A549 (cell line): Measurements from ENCODE around the gene IHH. TPM values are rescaled to one million over a fixed set of nuclear protein-coding genes. Genes with fewer than 3 reads are reported as not detected.

Experiments
- ATAC-seq, 2 experiments: fragments of 200-7000 bp in 1 of 2; fragments of >200 bp in 1 of 2; cut with Nextera tagmentation in 1 of 2; cut with Tn5 transposase in 1 of 2; 3 replicates each; pipeline versions ENCODE4 v1.8.0 to v1.9.1; 2018 to 2020; ENCODE audit warnings: mild to moderate bottlenecking in 1 of 2, moderate library complexity in 1 of 2
- CTCF ChIA-PET: fragments of 300-600 bp; sonication (Branson Sonifier 250); formaldehyde crosslinking; extraction: SDS; loops from one replicate; lab custom pipeline; 2021; ENCODE audit warnings: antibody characterized with exemption, inconsistent platforms; lab: Yijun Ruan, JAX
- POLR2A ChIA-PET: fragments of 350-600 bp; formaldehyde crosslinking; extraction: SDS; loops from one replicate; lab custom pipeline; 2021; ENCODE audit warnings: antibody characterized with exemption, inconsistent platforms; lab: Yijun Ruan, JAX
- DNase-seq, 2 experiments: peaks; one replicate each; pipeline versions ENCODE4 v3.0.0 to v3.0.0-alpha.2; 2011 to 2016; ENCODE audit warnings: low read depth in 1 of 2, low spot score in 1 of 2
- FAIRE-seq: peaks from 2 replicates; lab custom pipeline; 2011; peaks lifted over from hg19 to GRCh38; lab: Jason Lieb, UNC
- H3K27ac ChIP-seq, 2 experiments: fragments of >200 bp; sonication (Bioruptor Twin); formaldehyde crosslinking; 3 replicates each; pipeline ENCODE4 v1.5.1; 2016 to 2017
- H3K4me1 ChIP-seq: fragments of >200 bp; sonication (Bioruptor Twin); formaldehyde crosslinking; 3 replicates; pipeline ENCODE4 v1.6.1; 2016
- H3K4me2 ChIP-seq: fragments of >200 bp; sonication (Bioruptor Twin); formaldehyde crosslinking; 3 replicates; pipeline ENCODE4 v1.6.1; 2016
- H3K4me3 ChIP-seq: fragments of >200 bp; sonication (Bioruptor Twin); formaldehyde crosslinking; 3 replicates; pipeline ENCODE4 v1.5.1; 2016
- H3K9me3 ChIP-seq: fragments of >200 bp; sonication (Bioruptor Twin); formaldehyde crosslinking; 3 replicates; pipeline ENCODE4 v1.6.1; 2016
- CBX8 ChIP-seq: fragments of 200-600 bp; sonication (generic); IDR thresholded peaks from 2 replicates; pipeline ENCODE4 v1.6.1; 2016
- CEBPB ChIP-seq, 2 experiments: fragments of >200 bp in 1 of 2; sonication (Bioruptor Twin) in 1 of 2; formaldehyde crosslinking in 1 of 2; IDR thresholded peaks; 2 replicates each; pipeline ENCODE4 v1.6.1; 2012 to 2016
- HEYL ChIP-seq: fragments of 250-450 bp; sonication (Bioruptor Pico); IDR thresholded peaks from 2 replicates; pipeline ENCODE4 v1.8.0; 2021; ENCODE audit warnings: mild to moderate bottlenecking, moderate library complexity
- HOXB5 ChIP-seq: fragments of 250-450 bp; sonication (Bioruptor Pico); IDR thresholded peaks from 2 replicates; pipeline ENCODE4 v1.5.0; 2020; ENCODE audit warnings: mild to moderate bottlenecking, moderate library complexity
- KDM5A ChIP-seq: fragments of 200-600 bp; sonication (generic); IDR thresholded peaks from 2 replicates; pipeline ENCODE4 v1.6.1; 2016; ENCODE audit warnings: antibody characterized with exemption, mild to moderate bottlenecking
- MAZ ChIP-seq: fragments of 150-350 bp; IDR thresholded peaks from 2 replicates; pipeline ENCODE4 v1.6.1; 2014; ENCODE audit warnings: antibody characterized with exemption, low read depth, low read length, borderline replicate concordance
- RAD21 ChIP-seq, 2 experiments: fragments of >200 bp in 1 of 2; sonication (Bioruptor Twin) in 1 of 2; formaldehyde crosslinking in 1 of 2; IDR thresholded peaks in 1 of 2; conservative IDR thresholded peaks in 1 of 2; 2 replicates in 1 of 2; 3 replicates in 1 of 2; pipeline ENCODE4 v1.6.1; 2012 to 2018; ENCODE audit warnings: inconsistent platforms in 1 of 2
- RARB ChIP-seq: fragments of 250-450 bp; sonication (Bioruptor Pico); IDR thresholded peaks from 2 replicates; pipeline ENCODE4 v1.8.0; 2021; ENCODE audit warnings: mild to moderate bottlenecking, moderate library complexity
- SREBF2 ChIP-seq: fragments of 450-650 bp; IDR thresholded peaks from 2 replicates; pipeline ENCODE4 v1.6.1; 2014; ENCODE audit warnings: mild to moderate bottlenecking, moderate library complexity
- TFCP2L1 ChIP-seq: fragments of 250-450 bp; sonication (Bioruptor Pico); IDR thresholded peaks from 2 replicates; pipeline ENCODE4 v1.5.0; 2021; ENCODE audit warnings: mild to moderate bottlenecking
- TP53 ChIP-seq: fragments of 250-450 bp; sonication (Bioruptor Pico); IDR thresholded peaks from 2 replicates; pipeline ENCODE4 v1.5.0; 2021; ENCODE audit warnings: mild to moderate bottlenecking, moderate library complexity
- ZSCAN20 ChIP-seq: fragments of 250-450 bp; sonication (Bioruptor Pico); IDR thresholded peaks from 2 replicates; pipeline ENCODE4 v1.8.0; 2022; ENCODE audit warnings: mild to moderate bottlenecking, moderate library complexity
- WGBS: methylation state at CpG from one replicate; pipeline ENCODE4 v1.1.6; 2017; ENCODE audit errors: missing lambda C conversion rate; 5-methylcytosine and 5-hydroxymethylcytosine counted together
- polyA plus RNA-seq, 4 experiments: library from polyadenylated mRNA; depleted of rRNA in 3 of 4; stranded (reverse); fragments of >200 nt; fragmentation: RNase III in 1 of 4; extraction: RNeasy Plus Mini Kit Qiagen cat#74134 plus additional on column Dnase treatment in 1 of 4; gene quantifications; 2 replicates in 3 of 4; 3 replicates in 1 of 4; pipeline ENCODE4 v1.2.3, GENCODE V29; 2011 to 2017
- TF ChIP-seq, protein P1 (sequence below): fragments of >200 bp; sonication (Bioruptor Twin); formaldehyde crosslinking; IDR thresholded peaks from 3 replicates; pipeline ENCODE4 v1.5.1; 2016
- TF ChIP-seq, protein P2 (sequence below): fragments of 250-450 bp; sonication (Bioruptor Pico); IDR thresholded peaks from 2 replicates; pipeline ENCODE4 v1.5.0; 2020; ENCODE audit warnings: low read depth, mild to moderate bottlenecking, moderate library complexity
- TF ChIP-seq, protein P3 (sequence below): fragments of 150-350 bp; IDR thresholded peaks from 2 replicates; pipeline ENCODE4 v1.6.1; 2014; ENCODE audit warnings: low read depth, mild to moderate bottlenecking, low read length
- TF ChIP-seq, protein P4 (sequence below): fragments of 250-450 bp; sonication (Bioruptor Pico); IDR thresholded peaks from 2 replicates; pipeline ENCODE4 v1.5.0; 2021; ENCODE audit warnings: mild to moderate bottlenecking, moderate library complexity, borderline replicate concordance
- TF ChIP-seq, protein P5 (sequence below): fragments of 200-600 bp; sonication (generic); IDR thresholded peaks from 2 replicates; pipeline ENCODE4 v1.6.1; 2016; ENCODE audit warnings: antibody characterized with exemption, mild to moderate bottlenecking, moderate library complexity
- TF ChIP-seq, protein P6 (sequence below): IDR thresholded peaks from 2 replicates; pipeline ENCODE4 v1.6.1; 2012; ENCODE audit warnings: low read depth, borderline replicate concordance
- TF ChIP-seq, protein P7 (sequence below): fragments of >200 bp; sonication (Bioruptor Twin); formaldehyde crosslinking; IDR thresholded peaks from 3 replicates; pipeline ENCODE4 v1.6.1; 2016
- TF ChIP-seq, protein P8 (sequence below): IDR thresholded peaks from 2 replicates; pipeline ENCODE4 v1.6.1; 2012

Gene IHH
- polyA plus RNA-seq, 2 of the 4 experiments (the other 2 are of a cell fraction) = 0.13 TPM; not detected in 1

DNA sequence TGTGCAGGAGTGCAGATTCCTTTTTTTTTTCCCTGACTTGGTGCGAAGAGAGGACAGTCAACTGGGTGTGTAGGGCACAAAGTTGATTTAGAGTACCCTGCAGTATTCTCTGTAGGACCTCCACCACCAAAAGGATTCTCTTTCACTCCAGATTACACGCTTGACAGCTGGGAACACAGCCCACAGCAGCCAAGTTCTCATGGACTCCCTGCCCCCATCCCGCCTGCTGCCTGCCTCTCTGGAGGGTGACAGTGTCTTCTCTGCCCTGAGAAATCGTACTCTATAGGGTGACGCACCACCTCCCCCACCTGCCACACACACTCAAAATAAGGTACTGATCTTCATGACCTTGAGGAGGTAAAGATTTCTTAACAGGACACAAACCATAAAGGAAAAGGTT lies 26.6 kb upstream of the IHH start:
- no peak overlapping the region for H3K27ac ChIP-seq
- ATAC-seq (no peak), DNase-seq (no peak), FAIRE-seq (no peak)
- TF ChIP-seq CEBPB (IDR thresholded peaks at IDR 0.05) (no peak), TFCP2L1 (CRISPR knock-in tag) (no peak), HOXB5 (CRISPR knock-in tag) (no peak), MAZ (no peak)
- TF ChIP-seq, protein P1, sequence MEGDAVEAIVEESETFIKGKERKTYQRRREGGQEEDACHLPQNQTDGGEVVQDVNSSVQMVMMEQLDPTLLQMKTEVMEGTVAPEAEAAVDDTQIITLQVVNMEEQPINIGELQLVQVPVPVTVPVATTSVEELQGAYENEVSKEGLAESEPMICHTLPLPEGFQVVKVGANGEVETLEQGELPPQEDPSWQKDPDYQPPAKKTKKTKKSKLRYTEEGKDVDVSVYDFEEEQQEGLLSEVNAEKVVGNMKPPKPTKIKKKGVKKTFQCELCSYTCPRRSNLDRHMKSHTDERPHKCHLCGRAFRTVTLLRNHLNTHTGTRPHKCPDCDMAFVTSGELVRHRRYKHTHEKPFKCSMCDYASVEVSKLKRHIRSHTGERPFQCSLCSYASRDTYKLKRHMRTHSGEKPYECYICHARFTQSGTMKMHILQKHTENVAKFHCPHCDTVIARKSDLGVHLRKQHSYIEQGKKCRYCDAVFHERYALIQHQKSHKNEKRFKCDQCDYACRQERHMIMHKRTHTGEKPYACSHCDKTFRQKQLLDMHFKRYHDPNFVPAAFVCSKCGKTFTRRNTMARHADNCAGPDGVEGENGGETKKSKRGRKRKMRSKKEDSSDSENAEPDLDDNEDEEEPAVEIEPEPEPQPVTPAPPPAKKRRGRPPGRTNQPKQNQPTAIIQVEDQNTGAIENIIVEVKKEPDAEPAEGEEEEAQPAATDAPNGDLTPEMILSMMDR = no peak
- TF ChIP-seq, protein P2, sequence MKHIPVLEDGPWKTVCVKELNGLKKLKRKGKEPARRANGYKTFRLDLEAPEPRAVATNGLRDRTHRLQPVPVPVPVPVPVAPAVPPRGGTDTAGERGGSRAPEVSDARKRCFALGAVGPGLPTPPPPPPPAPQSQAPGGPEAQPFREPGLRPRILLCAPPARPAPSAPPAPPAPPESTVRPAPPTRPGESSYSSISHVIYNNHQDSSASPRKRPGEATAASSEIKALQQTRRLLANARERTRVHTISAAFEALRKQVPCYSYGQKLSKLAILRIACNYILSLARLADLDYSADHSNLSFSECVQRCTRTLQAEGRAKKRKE (CRISPR knock-in tag) = no peak
- TF ChIP-seq, protein P3, sequence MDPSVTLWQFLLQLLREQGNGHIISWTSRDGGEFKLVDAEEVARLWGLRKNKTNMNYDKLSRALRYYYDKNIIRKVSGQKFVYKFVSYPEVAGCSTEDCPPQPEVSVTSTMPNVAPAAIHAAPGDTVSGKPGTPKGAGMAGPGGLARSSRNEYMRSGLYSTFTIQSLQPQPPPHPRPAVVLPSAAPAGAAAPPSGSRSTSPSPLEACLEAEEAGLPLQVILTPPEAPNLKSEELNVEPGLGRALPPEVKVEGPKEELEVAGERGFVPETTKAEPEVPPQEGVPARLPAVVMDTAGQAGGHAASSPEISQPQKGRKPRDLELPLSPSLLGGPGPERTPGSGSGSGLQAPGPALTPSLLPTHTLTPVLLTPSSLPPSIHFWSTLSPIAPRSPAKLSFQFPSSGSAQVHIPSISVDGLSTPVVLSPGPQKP = no peak
- TF ChIP-seq, protein P4, sequence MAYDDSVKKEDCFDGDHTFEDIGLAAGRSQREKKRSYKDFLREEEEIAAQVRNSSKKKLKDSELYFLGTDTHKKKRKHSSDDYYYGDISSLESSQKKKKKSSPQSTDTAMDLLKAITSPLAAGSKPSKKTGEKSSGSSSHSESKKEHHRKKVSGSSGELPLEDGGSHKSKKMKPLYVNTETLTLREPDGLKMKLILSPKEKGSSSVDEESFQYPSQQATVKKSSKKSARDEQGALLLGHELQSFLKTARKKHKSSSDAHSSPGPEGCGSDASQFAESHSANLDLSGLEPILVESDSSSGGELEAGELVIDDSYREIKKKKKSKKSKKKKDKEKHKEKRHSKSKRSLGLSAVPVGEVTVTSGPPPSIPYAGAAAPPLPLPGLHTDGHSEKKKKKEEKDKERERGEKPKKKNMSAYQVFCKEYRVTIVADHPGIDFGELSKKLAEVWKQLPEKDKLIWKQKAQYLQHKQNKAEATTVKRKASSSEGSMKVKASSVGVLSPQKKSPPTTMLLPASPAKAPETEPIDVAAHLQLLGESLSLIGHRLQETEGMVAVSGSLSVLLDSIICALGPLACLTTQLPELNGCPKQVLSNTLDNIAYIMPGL (CRISPR knock-in tag) = no peak
- TF ChIP-seq, protein P5, sequence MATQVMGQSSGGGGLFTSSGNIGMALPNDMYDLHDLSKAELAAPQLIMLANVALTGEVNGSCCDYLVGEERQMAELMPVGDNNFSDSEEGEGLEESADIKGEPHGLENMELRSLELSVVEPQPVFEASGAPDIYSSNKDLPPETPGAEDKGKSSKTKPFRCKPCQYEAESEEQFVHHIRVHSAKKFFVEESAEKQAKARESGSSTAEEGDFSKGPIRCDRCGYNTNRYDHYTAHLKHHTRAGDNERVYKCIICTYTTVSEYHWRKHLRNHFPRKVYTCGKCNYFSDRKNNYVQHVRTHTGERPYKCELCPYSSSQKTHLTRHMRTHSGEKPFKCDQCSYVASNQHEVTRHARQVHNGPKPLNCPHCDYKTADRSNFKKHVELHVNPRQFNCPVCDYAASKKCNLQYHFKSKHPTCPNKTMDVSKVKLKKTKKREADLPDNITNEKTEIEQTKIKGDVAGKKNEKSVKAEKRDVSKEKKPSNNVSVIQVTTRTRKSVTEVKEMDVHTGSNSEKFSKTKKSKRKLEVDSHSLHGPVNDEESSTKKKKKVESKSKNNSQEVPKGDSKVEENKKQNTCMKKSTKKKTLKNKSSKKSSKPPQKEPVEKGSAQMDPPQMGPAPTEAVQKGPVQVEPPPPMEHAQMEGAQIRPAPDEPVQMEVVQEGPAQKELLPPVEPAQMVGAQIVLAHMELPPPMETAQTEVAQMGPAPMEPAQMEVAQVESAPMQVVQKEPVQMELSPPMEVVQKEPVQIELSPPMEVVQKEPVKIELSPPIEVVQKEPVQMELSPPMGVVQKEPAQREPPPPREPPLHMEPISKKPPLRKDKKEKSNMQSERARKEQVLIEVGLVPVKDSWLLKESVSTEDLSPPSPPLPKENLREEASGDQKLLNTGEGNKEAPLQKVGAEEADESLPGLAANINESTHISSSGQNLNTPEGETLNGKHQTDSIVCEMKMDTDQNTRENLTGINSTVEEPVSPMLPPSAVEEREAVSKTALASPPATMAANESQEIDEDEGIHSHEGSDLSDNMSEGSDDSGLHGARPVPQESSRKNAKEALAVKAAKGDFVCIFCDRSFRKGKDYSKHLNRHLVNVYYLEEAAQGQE = no peak
- no peak overlapping the region for H3K4me2 ChIP-seq
- CTCF ChIA-PET = interaction anchor here (1.1 to 5.1 kb wide), 7 partner anchors 13 to 85 kb away, joined by 4 to 19 read pairs (median 5); no protein-coding TSS in a partner anchor
- POLR2A ChIA-PET = no interaction called here
- no peak overlapping the region for H3K4me3 ChIP-seq
- WGBS = 94% methylated on average over 5 of the region's 5 CpGs
- H3K9me3 ChIP-seq = no peaks in the 10 kb centered on the region
- H3K4me1 ChIP-seq = no peaks in the 10 kb centered on the region

DNA sequence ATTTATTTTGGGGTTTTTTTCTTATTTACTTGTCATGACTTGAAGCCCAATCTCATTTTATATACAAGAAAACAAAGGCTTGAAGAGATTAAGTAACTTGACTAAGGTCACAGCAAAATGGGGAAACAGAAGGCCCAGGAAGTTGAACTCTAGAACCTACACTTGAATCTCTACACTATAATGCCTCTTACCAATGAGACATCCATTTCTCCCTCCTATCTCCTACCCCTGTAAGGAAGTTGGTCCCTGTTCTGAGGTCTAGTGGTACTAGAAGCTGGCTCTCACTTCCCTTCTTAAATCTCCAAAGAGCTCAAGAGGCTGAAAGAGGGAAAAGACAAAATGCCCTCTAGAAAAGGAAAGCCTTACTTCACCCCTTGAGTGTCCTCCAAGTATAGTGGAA lies 25.5 kb upstream of the IHH start:
- ATAC-seq (no peak), FAIRE-seq (no peak), DNase-seq (no peak)
- Histone ChIP-seq H3K27ac (no peak overlapping the region), H3K4me2 (no peak overlapping the region), H3K4me3 (no peak overlapping the region), H3K9me3 (no peaks in the 10 kb centered on the region), H3K4me1 (no peaks in the 10 kb centered on the region)
- CTCF ChIA-PET = interaction anchor here (1.0 to 5.1 kb wide), 5 partner anchors 12 to 56 kb away, joined by 4 to 19 read pairs (median 5); no protein-coding TSS in a partner anchor
- TF ChIP-seq RARB (CRISPR knock-in tag) = no peak
- POLR2A ChIA-PET = no interaction called here

DNA sequence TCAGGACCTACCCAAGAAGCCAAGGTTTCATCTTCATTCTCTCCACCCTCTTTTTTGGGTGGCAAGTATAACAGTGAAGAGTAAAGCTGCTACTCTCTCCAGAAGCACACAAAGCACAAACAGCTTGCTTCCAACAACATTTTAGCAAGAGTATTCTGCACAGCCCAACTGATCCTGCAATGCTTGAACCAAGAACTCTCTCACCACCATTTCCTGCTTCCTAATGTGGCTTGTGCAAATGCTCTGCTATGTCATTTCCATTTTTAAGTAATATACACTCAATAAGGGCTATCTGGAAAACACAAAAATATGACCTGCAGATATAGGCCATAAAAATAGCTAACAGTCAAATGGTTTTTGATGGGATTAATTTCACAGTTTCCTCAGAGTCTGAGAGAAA lies 24.1 kb upstream of the IHH start:
- no peaks in the 10 kb centered on the region for H3K9me3 ChIP-seq
- H3K4me2 ChIP-seq = no peak overlapping the region
- no peak overlapping the region for H3K4me3 ChIP-seq
- ChIA-PET CTCF (interaction anchor here (0.8 to 5.1 kb wide), 10 partner anchors 8 to 233 kb away, joined by 3 to 19 read pairs (median 4); no protein-coding TSS in a partner anchor), POLR2A (no interaction called here)
- DNase-seq (no peak), ATAC-seq (no peak), FAIRE-seq (no peak)
- H3K27ac ChIP-seq = no peak overlapping the region
- H3K4me1 ChIP-seq = no peaks in the 10 kb centered on the region
- TF ChIP-seq HOXB5 (CRISPR knock-in tag) (no peak), HEYL (CRISPR knock-in tag) (no peak), TP53 (CRISPR knock-in tag) (no peak), ZSCAN20 (no peak), RAD21 (conservative IDR thresholded peaks at IDR 0.05 in 1 of 2, IDR thresholded peaks at IDR 0.05 in 1 of 2) (no peak), SREBF2 (no peak), KDM5A (no peak), CBX8 (no peak)
- TF ChIP-seq, protein P6, sequence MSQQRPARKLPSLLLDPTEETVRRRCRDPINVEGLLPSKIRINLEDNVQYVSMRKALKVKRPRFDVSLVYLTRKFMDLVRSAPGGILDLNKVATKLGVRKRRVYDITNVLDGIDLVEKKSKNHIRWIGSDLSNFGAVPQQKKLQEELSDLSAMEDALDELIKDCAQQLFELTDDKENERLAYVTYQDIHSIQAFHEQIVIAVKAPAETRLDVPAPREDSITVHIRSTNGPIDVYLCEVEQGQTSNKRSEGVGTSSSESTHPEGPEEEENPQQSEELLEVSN = no peak
- TF ChIP-seq, protein P7, sequence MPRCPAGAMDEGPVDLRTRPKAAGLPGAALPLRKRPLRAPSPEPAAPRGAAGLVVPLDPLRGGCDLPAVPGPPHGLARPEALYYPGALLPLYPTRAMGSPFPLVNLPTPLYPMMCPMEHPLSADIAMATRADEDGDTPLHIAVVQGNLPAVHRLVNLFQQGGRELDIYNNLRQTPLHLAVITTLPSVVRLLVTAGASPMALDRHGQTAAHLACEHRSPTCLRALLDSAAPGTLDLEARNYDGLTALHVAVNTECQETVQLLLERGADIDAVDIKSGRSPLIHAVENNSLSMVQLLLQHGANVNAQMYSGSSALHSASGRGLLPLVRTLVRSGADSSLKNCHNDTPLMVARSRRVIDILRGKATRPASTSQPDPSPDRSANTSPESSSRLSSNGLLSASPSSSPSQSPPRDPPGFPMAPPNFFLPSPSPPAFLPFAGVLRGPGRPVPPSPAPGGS = no peak
- TF ChIP-seq, protein P8, sequence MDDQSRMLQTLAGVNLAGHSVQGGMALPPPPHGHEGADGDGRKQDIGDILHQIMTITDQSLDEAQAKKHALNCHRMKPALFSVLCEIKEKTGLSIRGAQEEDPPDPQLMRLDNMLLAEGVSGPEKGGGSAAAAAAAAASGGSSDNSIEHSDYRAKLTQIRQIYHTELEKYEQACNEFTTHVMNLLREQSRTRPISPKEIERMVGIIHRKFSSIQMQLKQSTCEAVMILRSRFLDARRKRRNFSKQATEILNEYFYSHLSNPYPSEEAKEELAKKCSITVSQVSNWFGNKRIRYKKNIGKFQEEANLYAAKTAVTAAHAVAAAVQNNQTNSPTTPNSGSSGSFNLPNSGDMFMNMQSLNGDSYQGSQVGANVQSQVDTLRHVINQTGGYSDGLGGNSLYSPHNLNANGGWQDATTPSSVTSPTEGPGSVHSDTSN = no peak
